Measurements from ENCODE around the gene LRBA. TPM values are rescaled to one million over a fixed set of nuclear protein-coding genes. Genes with fewer than 3 reads are reported as not detected.
A peak's percentile ranks its signal among the peaks of the same experiment; 100 is the strongest.

Gene LRBA
- total and polyA plus RNA-seq, 9 of the 15 experiments (the other 6 are each of a cell fraction or from before 2014, with no cell fraction given), result 24.2 to 88.7 (median 59.7) TPM

DNA sequence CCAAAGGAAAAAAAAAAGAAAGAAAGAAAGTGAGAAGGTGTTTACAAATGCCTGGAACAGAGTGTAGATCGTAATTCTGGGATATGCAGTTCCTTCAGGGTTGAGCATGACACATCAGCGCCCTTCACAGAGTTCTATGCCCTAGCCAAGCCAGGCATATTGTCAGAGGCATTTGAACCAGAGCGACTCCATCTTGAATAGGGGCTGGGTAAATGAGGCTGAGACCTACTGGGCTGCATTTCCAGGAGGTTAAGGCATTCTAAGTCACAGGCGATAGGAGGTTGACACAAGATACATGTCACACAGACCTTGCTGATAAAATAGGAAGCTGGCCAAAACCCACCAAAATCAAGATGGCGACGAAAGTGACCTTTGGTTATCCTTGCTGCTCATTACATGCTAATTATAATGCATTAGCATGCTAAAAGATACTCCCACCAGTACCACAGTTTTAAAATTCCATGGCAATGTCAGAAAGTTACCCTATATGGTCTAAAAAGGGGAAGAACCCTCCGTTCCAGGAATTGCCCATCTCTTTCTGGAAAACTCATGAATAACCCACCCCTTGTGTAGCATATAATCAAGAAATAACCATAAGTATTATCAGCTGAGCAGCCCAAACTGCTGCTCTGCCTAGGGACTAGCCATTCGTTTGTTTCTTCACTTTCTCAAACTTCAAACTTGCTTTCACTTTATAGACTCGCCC, 23.5 kb upstream of the LRBA start (continued):
- TF ChIP-seq, protein P1, sequence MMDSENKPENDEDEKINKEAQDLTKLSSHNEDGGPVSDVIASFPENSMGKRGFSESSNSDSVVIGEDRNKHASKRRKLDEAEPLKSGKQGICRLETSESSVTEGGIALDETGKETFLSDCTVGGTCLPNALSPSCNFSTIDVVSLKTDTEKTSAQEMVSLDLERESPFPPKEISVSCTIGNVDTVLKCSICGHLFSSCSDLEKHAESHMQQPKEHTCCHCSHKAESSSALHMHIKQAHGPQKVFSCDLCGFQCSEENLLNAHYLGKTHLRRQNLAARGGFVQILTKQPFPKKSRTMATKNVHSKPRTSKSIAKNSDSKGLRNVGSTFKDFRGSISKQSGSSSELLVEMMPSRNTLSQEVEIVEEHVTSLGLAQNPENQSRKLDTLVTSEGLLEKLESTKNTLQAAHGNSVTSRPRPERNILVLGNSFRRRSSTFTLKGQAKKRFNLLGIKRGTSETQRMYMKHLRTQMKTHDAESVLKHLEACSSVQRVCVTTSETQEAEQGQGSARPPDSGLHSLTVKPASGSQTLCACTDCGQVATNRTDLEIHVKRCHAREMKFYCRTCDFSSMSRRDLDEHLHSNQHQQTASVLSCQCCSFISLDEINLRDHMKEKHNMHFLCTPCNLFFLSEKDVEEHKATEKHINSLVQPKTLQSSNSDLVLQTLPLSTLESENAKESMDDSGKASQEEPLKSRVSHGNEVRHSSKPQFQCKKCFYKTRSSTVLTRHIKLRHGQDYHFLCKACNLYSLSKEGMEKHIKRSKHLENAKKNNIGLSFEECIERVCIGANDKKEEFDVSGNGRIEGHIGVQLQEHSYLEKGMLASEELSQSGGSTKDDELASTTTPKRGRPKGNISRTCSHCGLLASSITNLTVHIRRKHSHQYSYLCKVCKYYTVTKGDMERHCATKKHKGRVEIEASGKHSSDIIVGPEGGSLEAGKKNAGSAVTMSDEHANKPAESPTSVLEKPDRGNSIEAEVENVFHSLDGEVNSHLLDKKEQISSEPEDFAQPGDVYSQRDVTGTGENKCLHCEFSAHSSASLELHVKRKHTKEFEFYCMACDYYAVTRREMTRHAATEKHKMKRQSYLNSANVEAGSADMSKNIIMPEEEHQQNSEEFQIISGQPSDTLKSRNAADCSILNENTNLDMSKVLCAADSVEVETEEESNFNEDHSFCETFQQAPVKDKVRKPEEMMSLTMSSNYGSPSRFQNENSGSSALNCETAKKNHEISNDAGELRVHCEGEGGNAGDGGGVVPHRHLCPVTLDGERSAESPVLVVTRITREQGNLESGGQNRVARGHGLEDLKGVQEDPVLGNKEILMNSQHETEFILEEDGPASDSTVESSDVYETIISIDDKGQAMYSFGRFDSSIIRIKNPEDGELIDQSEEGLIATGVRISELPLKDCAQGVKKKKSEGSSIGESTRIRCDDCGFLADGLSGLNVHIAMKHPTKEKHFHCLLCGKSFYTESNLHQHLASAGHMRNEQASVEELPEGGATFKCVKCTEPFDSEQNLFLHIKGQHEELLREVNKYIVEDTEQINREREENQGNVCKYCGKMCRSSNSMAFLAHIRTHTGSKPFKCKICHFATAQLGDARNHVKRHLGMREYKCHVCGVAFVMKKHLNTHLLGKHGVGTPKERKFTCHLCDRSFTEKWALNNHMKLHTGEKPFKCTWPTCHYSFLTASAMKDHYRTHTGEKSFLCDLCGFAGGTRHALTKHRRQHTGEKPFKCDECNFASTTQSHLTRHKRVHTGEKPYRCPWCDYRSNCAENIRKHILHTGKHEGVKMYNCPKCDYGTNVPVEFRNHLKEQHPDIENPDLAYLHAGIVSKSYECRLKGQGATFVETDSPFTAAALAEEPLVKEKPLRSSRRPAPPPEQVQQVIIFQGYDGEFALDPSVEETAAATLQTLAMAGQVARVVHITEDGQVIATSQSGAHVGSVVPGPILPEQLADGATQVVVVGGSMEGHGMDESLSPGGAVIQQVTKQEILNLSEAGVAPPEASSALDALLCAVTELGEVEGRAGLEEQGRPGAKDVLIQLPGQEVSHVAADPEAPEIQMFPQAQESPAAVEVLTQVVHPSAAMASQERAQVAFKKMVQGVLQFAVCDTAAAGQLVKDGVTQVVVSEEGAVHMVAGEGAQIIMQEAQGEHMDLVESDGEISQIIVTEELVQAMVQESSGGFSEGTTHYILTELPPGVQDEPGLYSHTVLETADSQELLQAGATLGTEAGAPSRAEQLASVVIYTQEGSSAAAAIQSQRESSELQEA (IDR thresholded peaks at IDR 0.05; ENCODE audit: low read depth), result no peak
- TF ChIP-seq ZNF232 (CRISPR knock-in tag; IDR thresholded peaks at IDR 0.05), result no peak
- peak; percentile 74; the same call in 1 of the 2 replicates for TF ChIP-seq ZNF57 (CRISPR knock-in tag; IDR thresholded peaks at IDR 0.05)
- TF ChIP-seq ZNF41 (CRISPR knock-in tag; conservative IDR thresholded peaks at IDR 0.05), result peak; percentile 94
- no peak for TF ChIP-seq PHF20 (IDR thresholded peaks at IDR 0.05; ENCODE audit: partially characterized antibody)
- TF ChIP-seq, protein P2, sequence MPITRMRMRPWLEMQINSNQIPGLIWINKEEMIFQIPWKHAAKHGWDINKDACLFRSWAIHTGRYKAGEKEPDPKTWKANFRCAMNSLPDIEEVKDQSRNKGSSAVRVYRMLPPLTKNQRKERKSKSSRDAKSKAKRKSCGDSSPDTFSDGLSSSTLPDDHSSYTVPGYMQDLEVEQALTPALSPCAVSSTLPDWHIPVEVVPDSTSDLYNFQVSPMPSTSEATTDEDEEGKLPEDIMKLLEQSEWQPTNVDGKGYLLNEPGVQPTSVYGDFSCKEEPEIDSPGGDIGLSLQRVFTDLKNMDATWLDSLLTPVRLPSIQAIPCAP (CRISPR knock-in tag; IDR thresholded peaks at IDR 0.05; ENCODE audit: borderline replicate concordance), result no peak
- TF ChIP-seq SMARCE1 (IDR thresholded peaks at IDR 0.05), result no peak
- TF ChIP-seq ZNF146 (CRISPR knock-in tag; IDR thresholded peaks at IDR 0.05; ENCODE audit: unreplicated experiment), result no peak
- no peak for TF ChIP-seq TBL1XR1 (IDR thresholded peaks at IDR 0.05; ENCODE audit: low read length in 2 of 2)
- no peak for TF ChIP-seq MAFK (IDR thresholded peaks at IDR 0.05; ENCODE audit: low read length)
- no peak for TF ChIP-seq BRD9 (IDR thresholded peaks at IDR 0.05; ENCODE audit: low read depth, partially characterized antibody)
- no peak for TF ChIP-seq ZKSCAN1 (IDR thresholded peaks at IDR 0.05; ENCODE audit: low read depth, low read length)
- no peak for TF ChIP-seq ZNF23 (CRISPR knock-in tag; IDR thresholded peaks at IDR 0.05)
- TF ChIP-seq ARID1B (IDR thresholded peaks at IDR 0.05), result no peak
- peak; percentile 85 for TF ChIP-seq HIVEP1 (CRISPR knock-in tag; IDR thresholded peaks at IDR 0.05)
- no peak for TF ChIP-seq ZNF778 (CRISPR knock-in tag; IDR thresholded peaks at IDR 0.05)
- peak; percentile 61 for TF ChIP-seq MAFG (tag; conservative IDR thresholded peaks at IDR 0.05)
- no peak for TF ChIP-seq CBX8 (IDR thresholded peaks at IDR 0.05; ENCODE audit: borderline replicate concordance, extremely low read depth, low read depth, low read length, poor library complexity, severe bottlenecking)
- TF ChIP-seq HNRNPLL (IDR thresholded peaks at IDR 0.05; ENCODE audit: low read depth, low read length, poor library complexity, severe bottlenecking), result no peak

Measured in K562 (cell line).